Right renal cortex interstitium (tissue), 3 donors: ENCODE data around the gene PIH1D2. TPM values are rescaled to one million over a fixed set of nuclear protein-coding genes. Genes with fewer than 3 reads are reported as not detected.
"Not testable (repeated sequence)": the region's sequence is repeated elsewhere in the genome, so short reads cannot be mapped to it uniquely, and the experiment has no call there.

Experiments
- DNase-seq, 3 donors: peaks; one replicate each; pipeline ENCODE4 v3.0.0-alpha.2; 2013; ENCODE audit warnings: low read depth in 3 of 3, low spot score in 2 of 3
- polyA plus RNA-seq, 3 donors: library from polyadenylated mRNA; unstranded; fragments of 120-200 nt; gene quantifications; one replicate each; pipeline ENCODE4 v1.2.1, GENCODE V29; 2013; ENCODE audit not compliant: insufficient read length in 3 of 3

The PIH1D2 gene
- polyA plus RNA-seq, 3 donors = 9.7 to 11.8 (median 10.8) TPM

- DNase-seq = no peak
Observed at GRCh38 chr11:112058103-112058502, 15.7 kb downstream of the PIH1D2 start.

GRCh38 chr11:112057170-112057569 is 16.6 kb downstream of the PIH1D2 start:
- no peak for DNase-seq

GRCh38 chr11:112051768-112052167 is 22.0 kb downstream of the PIH1D2 start:
- no peak for DNase-seq

GRCh38 chr11:112050721-112051120 is 23.1 kb downstream of the PIH1D2 start:
- no peak for DNase-seq

GRCh38 chr11:112049777-112050176 is 24.0 kb downstream of the PIH1D2 start:
- no peak for DNase-seq

- not testable (repeated sequence) for DNase-seq
Observed at GRCh38 chr11:112048256-112048655, 25.6 kb downstream of the PIH1D2 start.

- DNase-seq = not testable (repeated sequence)
Observed at GRCh38 chr11:112046647-112047046, 27.2 kb downstream of the PIH1D2 start.

GRCh38 chr11:112044961-112045360 is 28.9 kb downstream of the PIH1D2 start:
- DNase-seq = no peak

- no peak for DNase-seq
Observed at GRCh38 chr11:112042961-112043304, 30.9 kb downstream of the PIH1D2 start.

GRCh38 chr11:112042161-112042960 is 31.5 kb downstream of the PIH1D2 start:
- DNase-seq = no peak

- no peak for DNase-seq
Observed at GRCh38 chr11:112037527-112037926, 36.3 kb downstream of the PIH1D2 start.

- DNase-seq = no peak
Observed at GRCh38 chr11:112033902-112034301, 39.9 kb downstream of the PIH1D2 start.

- no peak for DNase-seq
Observed at GRCh38 chr11:112029460-112029859, 44.4 kb downstream of the PIH1D2 start.

GRCh38 chr11:112026784-112027410 is 46.9 kb downstream of the PIH1D2 start:
- not testable (repeated sequence) for DNase-seq

GRCh38 chr11:112025707-112026106 is 48.1 kb downstream of the PIH1D2 start:
- DNase-seq = peak in 1 of 3 donors; percentile 10

GRCh38 chr11:112024773-112025678 is 48.8 kb downstream of the PIH1D2 start, which contains the start of gene DLAT:
Gene DLAT (plus strand): TSS chr11:112025408. CDS start chr11:112025473, 65 bp downstream.
- peak; percentile 79 to 86 (median 81) for DNase-seq

- DNase-seq = peak in 1 of 3 donors; percentile 13
Observed at GRCh38 chr11:112024178-112024772, 49.5 kb downstream of the PIH1D2 start.

GRCh38 chr11:112023104-112023503 is 50.7 kb downstream of the PIH1D2 start:
- no peak for DNase-seq

GRCh38 chr11:112019066-112019465 is 54.8 kb downstream of the PIH1D2 start:
- no peak for DNase-seq
